HS-5 (cell line): ENCODE data around the gene ACE.

ENCODE experiments used
- DNase-seq: peaks from one replicate; pipeline ENCODE4 v3.0.0-alpha.2; 2012; ENCODE audit warnings: low read depth

ACE gene

DNA sequence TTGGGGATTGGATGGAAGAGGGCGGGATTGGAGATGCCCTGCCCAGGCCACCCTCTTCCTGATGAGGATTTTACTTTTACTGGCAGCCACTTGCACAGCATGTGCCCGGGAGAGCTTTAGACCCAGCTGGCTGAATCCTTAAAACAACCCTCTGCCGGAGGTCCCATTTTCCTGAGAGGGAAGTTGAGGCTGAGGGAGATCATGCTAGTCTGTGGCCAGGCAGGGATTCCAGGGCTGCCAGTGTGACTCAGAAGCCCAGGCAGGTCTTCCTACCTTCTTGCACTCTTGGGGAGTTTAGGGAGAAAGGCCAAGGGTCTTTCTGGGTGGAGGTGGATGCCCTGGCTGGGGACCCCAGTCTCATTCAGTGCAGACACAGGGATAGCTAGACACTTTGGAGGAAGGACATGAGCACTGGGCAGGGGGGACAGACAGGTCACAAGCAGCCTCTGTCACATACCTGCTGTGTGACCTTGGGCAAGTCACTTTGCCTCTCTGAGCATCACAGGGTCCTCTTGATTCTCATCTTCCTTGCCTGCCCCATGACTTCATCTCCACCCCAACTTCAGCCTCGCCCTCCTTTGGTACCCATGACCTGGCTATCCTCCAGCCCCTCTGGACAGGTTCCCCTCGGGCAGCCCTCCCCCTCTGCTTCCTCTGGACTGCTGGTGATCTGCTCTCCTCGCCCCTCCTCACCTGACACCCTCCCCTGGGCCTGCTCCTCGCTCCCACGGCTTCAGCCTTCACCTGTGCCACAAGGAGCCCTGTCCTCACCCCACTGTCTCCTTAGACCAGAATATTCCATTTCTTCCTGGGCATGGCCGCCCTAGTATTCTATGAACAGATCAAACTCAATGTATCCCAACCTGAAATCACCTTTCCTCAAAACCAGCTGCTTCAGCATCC is 62.1 kb downstream of the ACE start:
- no peak for DNase-seq

DNA sequence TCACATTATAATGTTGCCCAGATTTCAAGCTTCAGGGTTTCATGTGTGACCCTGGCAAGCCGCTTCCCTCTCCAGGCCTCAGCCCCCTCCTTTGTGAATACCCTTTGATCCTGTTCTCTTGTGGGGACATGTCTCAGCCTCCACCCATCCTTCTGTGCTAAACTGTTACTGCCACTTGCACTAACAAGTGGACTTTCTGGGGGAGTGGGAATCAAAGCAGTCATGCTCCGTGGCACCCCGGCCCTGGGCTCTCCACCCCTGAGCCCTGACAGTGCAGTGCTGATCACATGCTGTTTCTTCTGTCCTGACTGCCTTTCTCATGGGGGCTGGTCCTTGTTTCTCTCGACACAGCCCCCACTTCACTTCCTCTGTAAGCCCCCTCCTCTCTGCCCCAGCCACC is 63.7 kb downstream of the ACE start:
- DNase-seq, result no peak

DNA sequence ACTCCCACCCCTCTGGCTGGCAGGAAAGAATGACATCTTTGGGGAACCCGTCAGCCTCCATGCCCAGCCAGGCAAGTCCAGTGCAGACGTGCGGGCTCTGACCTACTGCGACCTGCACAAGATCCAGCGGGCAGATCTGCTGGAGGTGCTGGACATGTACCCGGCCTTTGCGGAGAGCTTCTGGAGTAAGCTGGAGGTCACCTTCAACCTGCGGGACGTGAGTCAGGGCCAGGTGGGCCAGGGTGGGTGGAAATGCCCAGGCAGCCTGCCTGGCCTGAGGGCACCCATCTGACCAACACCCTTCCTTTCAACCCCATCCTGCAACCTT is 65.3 kb downstream of the ACE start:
- no peak for DNase-seq

DNA sequence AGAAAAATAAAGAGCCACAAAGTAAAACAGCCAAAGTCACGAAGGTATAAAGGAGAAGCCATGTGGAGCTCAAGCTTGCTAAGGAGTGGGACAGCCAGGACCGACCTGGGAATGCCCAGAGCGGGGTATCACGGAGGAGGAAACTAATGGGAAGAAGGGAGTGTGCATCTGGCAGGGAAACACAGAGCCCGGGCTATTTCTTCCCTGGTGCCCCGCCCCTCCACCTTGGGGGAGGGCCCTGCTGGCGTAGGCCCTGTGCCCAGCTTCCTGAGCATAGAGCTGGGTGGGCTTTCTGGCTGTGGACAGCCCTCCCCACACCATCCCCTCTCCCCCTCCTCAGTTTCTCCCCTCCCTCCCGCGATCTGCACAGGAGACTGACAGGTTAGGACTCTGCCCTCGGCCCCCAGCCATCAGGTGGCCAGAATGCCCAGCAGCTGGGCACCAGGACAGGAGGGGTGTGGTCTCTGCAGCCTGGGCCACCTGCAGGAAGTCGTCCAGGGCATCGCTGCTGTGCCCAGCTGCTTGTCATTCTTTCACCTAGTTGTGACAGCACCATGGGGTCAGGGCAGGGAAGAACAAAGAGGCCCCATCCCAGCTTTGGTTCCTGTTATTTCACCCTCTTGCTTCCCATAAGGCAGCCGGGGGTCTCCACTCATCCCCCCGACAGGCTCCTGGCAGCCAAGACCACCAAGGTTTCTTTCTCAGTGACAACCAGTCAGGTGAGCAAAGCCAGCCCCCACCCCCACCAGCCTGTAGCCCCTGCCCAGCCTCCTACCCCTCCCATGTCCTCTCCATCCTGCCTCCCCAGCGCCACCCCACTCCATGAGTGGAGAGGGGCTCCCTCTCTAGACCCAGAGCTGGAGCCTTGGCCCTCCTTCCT is 66.3 kb downstream of the ACE start:
- DNase-seq, result no peak

DNA sequence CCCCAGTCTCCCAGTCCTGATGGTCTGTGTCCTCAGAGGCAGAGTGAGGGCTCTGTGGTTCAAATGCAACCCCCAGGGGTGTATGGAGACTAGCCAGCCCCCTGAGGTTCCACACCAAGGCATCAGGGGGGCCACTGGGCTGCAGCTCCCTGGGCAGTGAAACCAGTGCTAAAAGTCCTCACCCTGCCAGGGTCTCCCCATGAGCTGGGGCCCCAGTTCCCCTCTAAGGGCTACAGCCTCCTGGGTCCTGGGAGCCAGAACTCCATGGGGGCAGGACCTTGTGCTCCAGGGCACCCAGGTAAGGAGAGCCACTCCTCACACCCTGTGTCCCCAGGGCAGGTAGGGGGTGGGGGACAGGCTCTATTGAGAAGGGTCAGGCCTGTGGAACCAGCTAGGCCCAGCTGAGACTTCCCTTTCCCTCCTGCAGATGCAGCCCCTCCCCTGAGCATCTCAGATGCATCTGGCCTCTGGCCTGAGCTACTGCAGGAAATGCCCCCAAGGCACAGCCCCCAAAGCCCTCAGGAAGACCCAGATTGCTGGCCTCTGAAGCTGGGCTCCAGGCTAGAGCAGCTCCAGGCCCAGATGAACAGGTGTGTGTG is 67.1 kb downstream of the ACE start:
- DNase-seq, result no peak

DNA sequence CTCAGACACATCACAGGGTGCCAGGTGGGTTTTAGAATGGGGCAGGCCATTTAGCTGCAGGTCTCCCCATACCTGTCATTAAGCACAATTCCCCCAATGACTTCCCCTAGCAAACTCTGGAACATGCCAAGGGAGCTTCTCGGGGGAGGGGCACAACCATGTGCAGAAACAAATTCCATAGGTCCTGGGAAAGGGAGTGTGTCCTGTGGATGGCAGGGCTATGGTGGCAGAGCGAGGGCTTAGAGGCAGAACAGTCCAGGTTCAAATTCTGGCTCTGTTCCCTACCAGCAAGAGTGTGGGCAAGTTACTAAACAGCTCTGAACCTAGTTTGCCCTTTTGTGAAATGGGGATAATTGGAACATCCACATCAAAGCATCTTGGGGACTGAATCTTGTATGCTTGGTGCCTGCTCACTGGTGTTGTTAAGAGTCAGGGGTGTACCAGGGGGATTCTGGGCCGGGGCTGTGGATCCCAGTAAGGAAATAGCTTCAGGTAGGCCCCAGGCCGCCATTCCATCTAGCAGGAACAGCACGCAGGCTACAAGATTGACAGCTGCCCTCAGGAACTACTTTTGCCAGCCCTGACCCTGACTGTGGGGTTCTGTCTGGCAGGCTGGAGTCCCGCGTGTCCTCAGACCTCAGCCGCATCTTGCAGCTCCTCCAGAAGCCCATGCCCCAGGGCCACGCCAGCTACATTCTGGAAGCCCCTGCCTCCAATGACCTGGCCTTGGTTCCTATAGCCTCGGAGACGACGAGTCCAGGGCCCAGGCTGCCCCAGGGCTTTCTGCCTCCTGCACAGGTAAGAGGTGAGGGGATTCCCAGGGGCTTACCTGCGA is 67.8 kb downstream of the ACE start:
- DNase-seq, result no peak

DNA sequence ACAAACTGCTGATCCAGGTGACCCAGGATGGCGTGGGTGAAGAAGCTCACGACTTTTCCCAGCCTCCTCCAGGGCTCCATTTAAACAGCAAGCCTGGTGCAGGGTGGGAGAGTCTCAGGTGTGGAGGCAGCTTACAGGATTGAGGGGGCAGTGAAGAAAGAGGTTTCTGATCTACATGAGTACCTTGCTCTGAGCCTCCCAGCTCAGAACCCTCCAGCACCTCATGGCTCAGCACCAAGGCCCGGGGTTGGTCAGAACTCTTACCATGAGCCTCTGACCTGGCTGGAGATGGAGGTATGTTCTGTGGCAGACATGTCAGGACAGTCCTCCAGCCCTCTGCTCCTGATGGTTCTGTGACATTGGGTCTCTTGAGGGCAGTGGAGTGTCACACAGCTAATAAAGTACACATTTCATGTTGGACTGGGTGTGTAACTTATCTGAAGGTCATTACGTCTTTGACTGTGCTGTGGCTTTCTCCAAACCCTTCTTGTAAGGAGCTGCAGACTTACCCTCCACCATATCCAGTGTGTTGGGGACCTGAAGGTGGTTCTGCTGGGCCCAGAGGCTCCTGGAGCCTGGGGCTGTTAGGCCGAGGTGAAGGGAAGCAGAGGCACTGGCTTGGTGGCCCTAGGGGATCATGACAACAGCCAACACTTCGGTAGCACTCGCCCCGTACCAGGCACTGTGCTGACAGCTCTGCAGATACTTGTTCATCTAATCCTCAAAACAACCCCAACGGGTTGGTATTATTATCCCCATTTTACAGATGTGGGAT is 69.6 kb downstream of the ACE start:
- no peak for DNase-seq

- DNase-seq, result no peak
These were observed 70.2 kb downstream of the ACE start for GRCh38 chr17:63547083-63547523.
